HUDEP-2 (cell line): ENCODE results near the gene CYSLTR1.
"Not testable (repeated sequence)": the region's sequence is repeated elsewhere in the genome, so short reads cannot be mapped to it uniquely, and the experiment has no call there.

Experiments used
- DNase-seq, 76 experiments: peaks; one replicate each; lab custom pipeline; 2025; ENCODE audit not compliant: unreplicated experiment in 76 of 76; lab: John Stamatoyannopoulos, UW

CYSLTR1 gene, protein sequence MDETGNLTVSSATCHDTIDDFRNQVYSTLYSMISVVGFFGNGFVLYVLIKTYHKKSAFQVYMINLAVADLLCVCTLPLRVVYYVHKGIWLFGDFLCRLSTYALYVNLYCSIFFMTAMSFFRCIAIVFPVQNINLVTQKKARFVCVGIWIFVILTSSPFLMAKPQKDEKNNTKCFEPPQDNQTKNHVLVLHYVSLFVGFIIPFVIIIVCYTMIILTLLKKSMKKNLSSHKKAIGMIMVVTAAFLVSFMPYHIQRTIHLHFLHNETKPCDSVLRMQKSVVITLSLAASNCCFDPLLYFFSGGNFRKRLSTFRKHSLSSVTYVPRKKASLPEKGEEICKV

GRCh38 chrX:78327370-78328086 lies at the start of gene CYSLTR1:
TSS of gene CYSLTR1 (minus strand) at chrX:78327611. CDS start at chrX:78273746, 53,865 bp downstream.
- DNase-seq, result no peak

- no peak for DNase-seq
These were observed 49.8 kb upstream of the CYSLTR1 start for GRCh38 chrX:78377186-78377585.

- no peak for DNase-seq
These were observed 48.5 kb upstream of the CYSLTR1 start for GRCh38 chrX:78375894-78376293.

DNA sequence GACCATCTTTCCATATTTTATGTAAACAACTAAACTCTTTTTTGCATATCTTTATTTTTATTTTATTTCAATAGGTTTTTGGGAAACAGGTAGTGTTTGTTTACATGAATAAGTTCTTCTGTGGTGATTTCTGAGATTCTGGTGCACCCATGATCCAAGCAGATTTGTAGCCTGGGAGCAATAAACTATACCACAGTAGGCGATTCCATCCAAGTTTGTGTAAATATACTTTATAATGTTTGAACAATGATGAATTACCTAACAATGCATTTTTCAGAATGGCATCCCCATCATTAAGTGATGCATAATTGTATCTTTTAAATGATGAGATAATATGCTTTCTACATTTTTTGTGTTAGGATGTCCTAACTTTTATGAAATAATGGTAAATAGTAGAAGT lies 39.2 kb upstream of the CYSLTR1 start:
- DNase-seq, result no peak

DNA sequence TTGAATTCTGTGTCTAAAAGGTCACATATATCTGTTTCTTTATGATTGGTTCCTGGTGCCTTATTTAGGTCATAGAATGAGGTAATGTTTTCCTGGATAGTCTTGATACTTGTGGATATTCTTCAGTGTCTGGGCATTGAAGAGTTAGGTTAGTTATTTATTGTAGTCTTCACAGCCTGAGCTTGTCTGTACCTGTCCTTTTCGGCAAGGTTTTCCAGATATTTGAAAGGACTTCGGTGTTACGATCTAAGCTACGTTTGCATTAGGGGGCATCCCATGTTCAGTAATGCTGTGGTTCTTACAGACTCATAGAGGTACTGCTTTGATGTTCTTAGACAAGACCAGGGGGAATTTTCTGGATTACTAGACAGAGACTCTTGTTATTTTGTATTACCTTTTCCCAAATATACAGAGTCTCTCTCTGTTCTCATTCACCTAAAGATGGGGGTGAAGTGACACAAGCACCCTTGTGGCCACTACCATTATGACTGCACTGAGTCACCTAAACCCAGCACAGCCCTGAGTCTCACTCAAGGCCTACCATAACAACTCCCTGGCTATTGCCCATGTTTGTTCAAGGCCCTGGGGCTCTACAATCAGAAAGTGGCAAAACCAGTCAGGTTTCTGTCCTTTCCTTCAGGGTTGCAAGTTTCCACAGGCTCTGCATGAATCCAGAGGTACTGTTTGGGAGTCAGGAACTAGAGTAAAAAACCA lies 30.1 kb upstream of the CYSLTR1 start:
- no peak for DNase-seq

GRCh38 chrX:78333521-78333920 lies 6.1 kb upstream of the CYSLTR1 start:
- no peak for DNase-seq

DNA sequence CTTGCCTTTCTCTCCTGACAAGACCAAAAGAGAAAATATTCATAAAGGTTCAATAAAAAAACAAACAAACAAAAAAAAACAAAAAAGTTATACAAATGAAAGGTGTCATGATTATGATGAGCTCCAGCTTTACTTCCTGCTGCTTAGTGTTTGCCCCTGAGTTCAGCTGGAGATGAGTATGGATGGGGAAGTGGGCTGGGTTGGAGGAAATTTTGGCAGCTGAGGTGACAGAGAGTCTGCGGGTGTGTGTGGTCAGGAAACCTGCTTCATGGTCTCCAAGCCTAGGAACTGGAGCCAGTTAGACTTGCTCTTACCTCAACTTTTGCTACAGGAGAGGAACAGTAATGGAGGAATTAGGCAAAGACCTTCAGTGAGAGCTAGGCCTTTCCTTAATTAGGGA lies 4.3 kb upstream of the CYSLTR1 start:
- no peak for DNase-seq

DNA sequence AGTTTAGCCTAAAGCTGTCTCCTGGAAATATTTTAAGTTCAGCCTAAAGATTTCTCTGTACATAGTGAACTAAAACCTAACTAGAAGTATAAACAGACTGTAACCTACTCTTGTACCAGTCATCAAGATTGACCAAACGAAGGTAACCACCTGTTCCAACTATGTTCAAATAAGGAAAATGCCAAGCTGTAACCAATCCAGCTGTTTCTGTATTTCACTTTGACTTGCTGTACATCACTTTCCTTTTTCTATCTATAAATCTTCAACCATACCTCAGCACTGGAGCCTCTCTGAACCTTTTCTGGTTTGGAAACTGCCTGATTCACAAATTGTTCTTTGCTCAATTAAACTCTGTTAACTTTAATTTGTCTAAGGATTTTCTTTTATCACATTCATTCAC lies 3.1 kb upstream of the CYSLTR1 start:
- DNase-seq, result no peak

GRCh38 chrX:78330068-78330467 lies 2.7 kb upstream of the CYSLTR1 start:
- no peak for DNase-seq

DNA sequence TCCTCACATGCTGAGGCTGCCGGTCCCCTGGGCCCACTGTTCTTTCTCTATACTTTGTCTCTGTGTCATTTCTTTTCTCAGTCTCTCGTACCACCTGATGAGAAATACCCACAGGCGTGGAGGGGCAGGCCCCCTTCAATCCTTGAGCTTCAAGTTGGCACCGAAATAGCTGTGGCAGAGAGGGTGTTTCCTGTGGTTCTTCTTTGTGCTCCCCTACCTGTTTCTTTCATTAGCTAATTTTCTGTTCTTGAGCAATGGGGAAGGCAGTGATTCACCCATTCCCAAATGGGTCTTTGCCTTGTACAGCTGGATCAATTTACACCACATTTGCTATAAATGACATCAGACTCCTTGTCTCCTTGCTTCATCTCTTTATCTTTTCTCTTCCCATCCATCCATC lies 2.1 kb upstream of the CYSLTR1 start:
- DNase-seq, result no peak

- DNase-seq, result no peak
These were observed 1.0 kb downstream of the CYSLTR1 start for GRCh38 chrX:78326401-78326800.

DNA sequence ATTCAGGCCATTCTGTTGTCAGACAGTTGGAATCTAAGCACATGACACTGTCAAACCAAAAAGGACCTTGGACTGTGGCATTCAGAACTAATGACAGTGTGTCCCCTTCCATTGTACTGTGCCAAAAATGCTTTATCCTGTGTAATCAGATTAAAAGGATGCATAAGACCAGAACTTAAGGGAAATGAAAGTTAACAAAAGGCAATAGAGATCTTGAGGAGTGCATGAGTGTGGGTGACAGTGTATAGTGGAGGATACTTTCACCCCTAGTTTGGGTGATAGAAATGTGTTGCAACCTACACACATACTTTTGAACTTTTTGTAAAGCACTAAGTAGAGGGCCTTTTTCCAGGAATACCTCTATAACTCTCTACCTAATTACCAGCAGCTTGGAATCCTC lies 4.5 kb downstream of the CYSLTR1 start:
- DNase-seq, result no peak

GRCh38 chrX:78321809-78322208 lies 5.6 kb downstream of the CYSLTR1 start:
- peak in 3 of 76 experiments; percentile 0 to 1 (median 1) for DNase-seq

- no peak for DNase-seq
These were observed 11.1 kb downstream of the CYSLTR1 start for GRCh38 chrX:78316265-78316664.

- DNase-seq, result no peak
These were observed 11.7 kb downstream of the CYSLTR1 start for GRCh38 chrX:78315745-78316144.

GRCh38 chrX:78314561-78314960 lies 12.8 kb downstream of the CYSLTR1 start:
- no peak for DNase-seq

DNA sequence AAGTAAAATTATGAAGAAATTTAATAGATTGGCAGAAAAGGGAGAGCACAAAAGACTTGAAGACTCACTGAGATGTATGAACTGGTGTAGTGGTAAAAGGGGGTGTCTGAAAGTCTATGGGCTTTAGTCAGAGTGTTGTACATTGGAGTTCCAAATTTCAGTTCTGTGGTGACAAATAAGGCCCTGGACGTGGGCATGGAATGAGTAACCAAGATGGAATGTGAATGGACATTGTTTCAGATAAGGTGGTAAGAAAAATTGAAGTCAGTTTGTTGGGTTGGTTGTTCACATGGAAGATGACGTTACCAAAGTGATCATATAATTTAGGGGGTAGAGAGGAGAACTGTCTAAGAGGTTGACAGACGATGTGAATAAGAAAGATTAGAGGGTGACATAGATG lies 13.9 kb downstream of the CYSLTR1 start:
- DNase-seq, result peak in 1 of 76 experiments; percentile 0

DNA sequence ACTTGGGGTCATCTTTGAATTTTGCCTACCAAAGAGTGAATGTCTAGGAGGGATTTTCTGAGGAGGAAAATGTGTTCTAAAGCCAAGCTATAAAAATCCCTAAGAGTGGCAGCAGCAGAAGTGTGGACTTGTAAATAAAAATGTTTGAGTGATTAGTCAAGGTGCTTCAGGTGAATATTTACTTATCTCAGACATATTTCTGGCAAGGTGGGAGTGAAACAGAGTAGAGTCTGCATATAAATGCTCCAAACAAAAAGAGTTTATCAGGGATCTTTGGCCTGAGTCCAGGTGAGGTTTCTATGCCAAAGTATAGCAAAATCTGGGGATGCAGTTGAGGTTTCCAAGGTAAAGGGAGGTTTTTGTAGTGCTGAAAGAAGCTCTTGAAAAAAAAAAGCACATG lies 19.7 kb downstream of the CYSLTR1 start:
- no peak for DNase-seq

GRCh38 chrX:78303086-78303485 lies 24.3 kb downstream of the CYSLTR1 start:
- no peak for DNase-seq

- not testable (repeated sequence) for DNase-seq
These were observed 26.5 kb downstream of the CYSLTR1 start for GRCh38 chrX:78300933-78301332.

DNA sequence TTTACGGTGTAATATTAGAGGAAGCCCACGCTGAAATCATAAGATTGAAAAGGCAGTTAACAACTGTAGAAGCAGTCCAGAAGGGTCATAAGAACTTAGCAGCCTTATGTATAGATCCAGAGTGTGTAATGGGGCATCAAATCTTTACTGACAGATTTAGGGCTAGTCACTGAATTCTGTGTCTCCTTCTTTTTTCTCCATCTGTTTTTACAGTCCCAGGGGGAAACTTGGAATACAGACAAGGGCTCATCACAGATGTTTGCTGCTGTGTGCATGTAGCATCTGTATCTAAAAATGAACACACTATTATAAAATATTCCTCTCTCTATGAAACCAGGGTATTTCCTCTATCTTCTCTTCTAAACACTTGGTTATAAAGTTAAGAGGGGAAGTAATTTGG lies 43.9 kb downstream of the CYSLTR1 start:
- no peak for DNase-seq

- no peak for DNase-seq
These were observed 90.3 kb downstream of the CYSLTR1 start for GRCh38 chrX:78237127-78237526.
